Caco-2 (cell line): ENCODE measurements around the gene STUB1. TPM values are rescaled to one million over a fixed set of nuclear protein-coding genes. Genes with fewer than 3 reads are reported as not detected.

Experiments
- BruUV-seq: library from RNA; stranded (reverse); fragments of 400-500 nt; replicated peaks from 2 replicates; lab custom pipeline; 2021; lab: Mats Ljungman, UMichigan
- CTCF ChIA-PET: fragments of 300-600 bp; sonication (Branson Sonifier 250); formaldehyde crosslinking; loops from one replicate; lab custom pipeline; 2022; ENCODE audit warnings: antibody characterized with exemption; lab: Charles Lee
- POLR2A ChIA-PET: fragments of 300-600 bp; sonication (Branson Sonifier 250); formaldehyde crosslinking; loops from one replicate; lab custom pipeline; 2022; ENCODE audit warnings: antibody characterized with exemption; lab: Charles Lee
- DNase-seq, 2 experiments: peaks; one replicate each; pipeline versions ENCODE4 v3.0.0 to v3.0.0-alpha.2; 2020 to 2022
- H3K27me3 ChIP-seq: replicated peaks from 2 replicates; pipeline ENCODE4 v1.6.0; 2011; ENCODE audit warnings: low read length; ENCODE audit not compliant: control insufficient read depth, insufficient read depth
- H3K36me3 ChIP-seq: 2 replicates; pipeline ENCODE4 v1.5.1; 2011; ENCODE audit warnings: low read length; ENCODE audit not compliant: control insufficient read depth, insufficient read depth
- H3K4me1 ChIP-seq: fragments of 250-450 bp; sonication (Bioruptor Pico); 2 replicates; pipeline ENCODE4 v1.5.1; 2020; ENCODE audit warnings: mild to moderate bottlenecking
- H3K4me3 ChIP-seq: 2 replicates; pipeline ENCODE4 v1.5.1; 2011; ENCODE audit warnings: low read depth, mild to moderate bottlenecking, control low read depth, low read length
- H3K9me3 ChIP-seq: fragments of 250-450 bp; sonication (Bioruptor Pico); 2 replicates; pipeline ENCODE4 v1.5.1; 2020; ENCODE audit warnings: mild to moderate bottlenecking, moderate library complexity
- H3K27ac Mint-ChIP-seq: one replicate; pipeline ENCODE4 v1.8.0; 2022; ENCODE audit warnings: mixed read lengths; ENCODE audit not compliant: unreplicated experiment
- H3K27me3 Mint-ChIP-seq: one replicate; pipeline ENCODE4 v1.8.0; 2022; ENCODE audit warnings: mixed read lengths; ENCODE audit not compliant: insufficient read depth, unreplicated experiment
- H3K36me3 Mint-ChIP-seq: one replicate; pipeline ENCODE4 v1.8.0; 2022; ENCODE audit warnings: mild to moderate bottlenecking, mixed read lengths; ENCODE audit not compliant: insufficient read depth, unreplicated experiment
- H3K4me1 Mint-ChIP-seq: one replicate; pipeline ENCODE4 v1.8.0; 2022; ENCODE audit warnings: low read depth, mixed read lengths; ENCODE audit not compliant: unreplicated experiment
- H3K4me3 Mint-ChIP-seq: one replicate; pipeline ENCODE4 v1.8.0; 2022; ENCODE audit warnings: mild to moderate bottlenecking, moderate library complexity, mixed read lengths; ENCODE audit not compliant: unreplicated experiment
- H3K9me3 Mint-ChIP-seq: one replicate; pipeline ENCODE4 v1.8.0; 2022; ENCODE audit warnings: mixed read lengths; ENCODE audit not compliant: unreplicated experiment
- CTCF ChIP-seq, 2 experiments: fragments of 200-600 bp in 1 of 2; IDR thresholded peaks; 1 replicate in 1 of 2; 2 replicates in 1 of 2; pipeline versions ENCODE4 v1.5.1 to v1.8.0; 2011 to 2022; ENCODE audit warnings: antibody characterized with exemption in 1 of 2, control low read depth in 1 of 2, inconsistent platforms in 1 of 2, low read depth in 1 of 2, low read length in 1 of 2, mild to moderate bottlenecking in 1 of 2, moderate library complexity in 1 of 2; ENCODE audit not compliant: insufficient read depth in 1 of 2, severe bottlenecking in 1 of 2, unreplicated experiment in 1 of 2
- intact Hi-C: fragments of 100-400 bp; cut with micrococcal nuclease; formaldehyde crosslinking; loops from one replicate; pipeline ENCODE4 v1.10.0; 2022; ENCODE audit not compliant: unreplicated experiment
- total RNA-seq: library from RNA; stranded (reverse); gene quantifications from 2 replicates; pipeline ENCODE4 v1.2.3, GENCODE V29; 2022

STUB1 gene
- total RNA-seq, 1 experiment from 2014 or later = 77.8 TPM

- H3K4me3 Mint-ChIP-seq = peak overlapping the region; percentile 30
- intact Hi-C loops = no loop called here
- Histone ChIP-seq H3K27me3 (no peaks in the 10 kb centered on the region), H3K4me3 (no peak overlapping the region), H3K9me3 (no peaks in the 10 kb centered on the region), H3K4me1 (peaks cover 14% of the 10 kb centered on the region; the same call in 1 of the 2 replicates), H3K36me3 (no peaks in the 10 kb centered on the region)
- H3K27ac Mint-ChIP-seq = no peak overlapping the region
- TF ChIP-seq CTCF (IDR thresholded peaks at IDR 0.05; ENCODE audit: insufficient read depth in 1 of 2, low read depth in 1 of 2, low read length in 1 of 2, severe bottlenecking in 1 of 2, unreplicated experiment in 1 of 2) = no peak
- ChIA-PET POLR2A (no interaction called here), CTCF (no interaction called here)
- BruUV-seq = no TSS peak
- peaks cover 20% of the 10 kb centered on the region for H3K36me3 Mint-ChIP-seq
- no peak for DNase-seq
- H3K9me3 Mint-ChIP-seq = no peaks in the 10 kb centered on the region
- peaks cover 7% of the 10 kb centered on the region for H3K4me1 Mint-ChIP-seq
- H3K27me3 Mint-ChIP-seq = no peaks in the 10 kb centered on the region
These were observed 12.3 kb downstream of the STUB1 start for GRCh38 chr16:692356-693108.

- Mint-ChIP-seq H3K4me1 (peaks cover 7% of the 10 kb centered on the region), H3K4me3 (peak overlapping the region; percentile 71), H3K36me3 (peaks cover 20% of the 10 kb centered on the region), H3K27me3 (no peaks in the 10 kb centered on the region), H3K27ac (no peak overlapping the region), H3K9me3 (no peaks in the 10 kb centered on the region)
- ChIA-PET POLR2A (no interaction called here), CTCF (interaction anchor here (0.6 kb wide), 1 partner anchor 27 kb away, joined by 3 read pairs; no protein-coding TSS in a partner anchor)
- DNase-seq = no peak
- H3K4me3 ChIP-seq = peak overlapping the region; percentile 51
- no peaks in the 10 kb centered on the region for H3K9me3 ChIP-seq
- peaks cover 14% of the 10 kb centered on the region; the same call in 1 of the 2 replicates for H3K4me1 ChIP-seq
- no TSS peak for BruUV-seq
- intact Hi-C loops = no loop called here
- no peak for TF ChIP-seq CTCF (IDR thresholded peaks at IDR 0.05; ENCODE audit: insufficient read depth in 1 of 2, low read depth in 1 of 2, low read length in 1 of 2, severe bottlenecking in 1 of 2, unreplicated experiment in 1 of 2)
- H3K36me3 ChIP-seq = no peaks in the 10 kb centered on the region
- H3K27me3 ChIP-seq = no peaks in the 10 kb centered on the region
These were observed 13.2 kb downstream of the STUB1 start for GRCh38 chr16:693364-693763.

- H3K27me3 Mint-ChIP-seq = no peaks in the 10 kb centered on the region
- Histone ChIP-seq H3K4me1 (peaks cover 14% of the 10 kb centered on the region; the same call in 1 of the 2 replicates), H3K4me3 (peak overlapping the region; percentile 51), H3K27me3 (no peaks in the 10 kb centered on the region), H3K36me3 (no peaks in the 10 kb centered on the region), H3K9me3 (no peaks in the 10 kb centered on the region)
- H3K36me3 Mint-ChIP-seq = peaks cover 20% of the 10 kb centered on the region
- H3K4me3 Mint-ChIP-seq = peak overlapping the region; percentile 71
- CTCF ChIA-PET = interaction anchor here (0.6 to 1.0 kb wide), 2 partner anchors 26 kb away, joined by 3 read pairs; no protein-coding TSS in a partner anchor
- H3K4me1 Mint-ChIP-seq = peaks cover 7% of the 10 kb centered on the region
- H3K9me3 Mint-ChIP-seq = no peaks in the 10 kb centered on the region
- POLR2A ChIA-PET = interaction anchor here (2.0 kb wide), 1 partner anchor 28 kb away, joined by 7 read pairs; the partner anchor contains the start of gene ANTKMT
- intact Hi-C loops = no loop called here
- no peak overlapping the region for H3K27ac Mint-ChIP-seq
- no peak for DNase-seq
- TF ChIP-seq CTCF (IDR thresholded peaks at IDR 0.05; ENCODE audit: insufficient read depth in 1 of 2, low read depth in 1 of 2, low read length in 1 of 2, severe bottlenecking in 1 of 2, unreplicated experiment in 1 of 2) = no peak
- BruUV-seq = no TSS peak
These were observed 13.6 kb downstream of the STUB1 start for GRCh38 chr16:693766-694165.
